ENCODE measurements around the gene PUM1.

PUM1 gene

GRCh38 chr1:30904191-30904961 lies 161.1 kb downstream of the PUM1 start:
- DNase-seq (ENCODE audit: low read depth, low spot score), result no peak
- no peak overlapping the region for H3K4me3 ChIP-seq (ENCODE audit: low read length)

GRCh38 chr1:30903343-30904034 lies 162.0 kb downstream of the PUM1 start:
- no peak overlapping the region for H3K4me3 ChIP-seq (ENCODE audit: low read length)
- DNase-seq (ENCODE audit: low read depth, low spot score), result no peak

GRCh38 chr1:30902593-30903290 lies 162.8 kb downstream of the PUM1 start:
- no peak overlapping the region for H3K4me3 ChIP-seq (ENCODE audit: low read length)
- DNase-seq (ENCODE audit: low read depth, low spot score), result no peak

- no peak for DNase-seq (ENCODE audit: low read depth, low spot score)
- H3K4me3 ChIP-seq (ENCODE audit: low read length), result no peak overlapping the region
Measured at GRCh38 chr1:30901798-30902581, 163.5 kb downstream of the PUM1 start.

DNA sequence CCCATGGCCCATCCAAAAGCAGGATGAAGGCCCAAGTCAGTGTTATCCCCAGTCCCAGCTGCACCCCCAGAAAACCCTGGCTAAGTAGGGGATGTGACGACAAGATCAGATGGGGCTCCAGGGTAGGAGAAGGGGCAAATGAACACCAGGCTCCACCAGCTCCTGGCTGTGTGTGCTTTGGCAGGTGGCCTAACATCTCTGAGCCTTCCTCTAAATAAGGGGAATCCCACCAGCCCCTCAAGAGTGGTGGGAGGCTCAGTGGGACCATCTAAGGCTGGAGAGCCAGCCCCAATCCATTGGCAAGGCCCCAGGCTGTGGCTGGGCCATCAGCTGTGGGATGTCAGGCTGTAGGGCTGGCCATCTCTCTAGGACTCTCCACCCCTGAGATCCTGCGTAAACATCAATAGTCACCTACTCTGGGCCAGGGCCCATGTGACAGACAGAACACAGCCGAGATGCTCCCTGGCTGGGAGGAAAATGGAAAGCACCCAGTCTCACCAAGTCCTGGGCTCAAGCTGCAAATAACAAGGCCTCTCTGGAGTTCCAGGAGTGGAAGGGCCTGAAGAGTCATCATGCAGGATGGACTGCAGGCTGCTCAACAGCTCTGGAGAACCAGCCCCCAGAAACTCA lies 164.5 kb downstream of the PUM1 start:
- DNase-seq (ENCODE audit: low read depth, low spot score), result no peak
- no peak overlapping the region for H3K4me3 ChIP-seq (ENCODE audit: low read length)

DNA sequence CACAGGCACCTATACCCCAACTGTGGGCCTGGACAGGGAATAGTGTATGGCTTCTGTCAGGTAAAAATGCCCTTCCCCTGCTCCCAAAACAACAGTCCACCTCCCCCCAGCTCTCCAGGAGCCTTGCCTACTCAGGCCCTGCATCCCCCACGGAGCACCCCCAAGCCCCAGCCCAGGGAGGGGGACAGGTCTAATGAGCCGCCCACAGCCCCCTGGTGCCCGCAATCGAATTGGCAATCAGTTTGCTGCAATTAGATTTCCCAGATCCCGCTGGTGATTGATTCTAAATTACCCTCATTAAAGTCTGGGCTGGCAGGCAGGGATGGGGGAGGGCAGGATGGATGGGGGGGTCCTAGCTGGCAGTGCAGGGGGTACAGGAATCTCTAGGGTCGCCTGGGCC lies 165.0 kb downstream of the PUM1 start:
- H3K4me3 ChIP-seq (ENCODE audit: low read length), result no peak overlapping the region
- DNase-seq (ENCODE audit: low read depth, low spot score), result no peak

DNA sequence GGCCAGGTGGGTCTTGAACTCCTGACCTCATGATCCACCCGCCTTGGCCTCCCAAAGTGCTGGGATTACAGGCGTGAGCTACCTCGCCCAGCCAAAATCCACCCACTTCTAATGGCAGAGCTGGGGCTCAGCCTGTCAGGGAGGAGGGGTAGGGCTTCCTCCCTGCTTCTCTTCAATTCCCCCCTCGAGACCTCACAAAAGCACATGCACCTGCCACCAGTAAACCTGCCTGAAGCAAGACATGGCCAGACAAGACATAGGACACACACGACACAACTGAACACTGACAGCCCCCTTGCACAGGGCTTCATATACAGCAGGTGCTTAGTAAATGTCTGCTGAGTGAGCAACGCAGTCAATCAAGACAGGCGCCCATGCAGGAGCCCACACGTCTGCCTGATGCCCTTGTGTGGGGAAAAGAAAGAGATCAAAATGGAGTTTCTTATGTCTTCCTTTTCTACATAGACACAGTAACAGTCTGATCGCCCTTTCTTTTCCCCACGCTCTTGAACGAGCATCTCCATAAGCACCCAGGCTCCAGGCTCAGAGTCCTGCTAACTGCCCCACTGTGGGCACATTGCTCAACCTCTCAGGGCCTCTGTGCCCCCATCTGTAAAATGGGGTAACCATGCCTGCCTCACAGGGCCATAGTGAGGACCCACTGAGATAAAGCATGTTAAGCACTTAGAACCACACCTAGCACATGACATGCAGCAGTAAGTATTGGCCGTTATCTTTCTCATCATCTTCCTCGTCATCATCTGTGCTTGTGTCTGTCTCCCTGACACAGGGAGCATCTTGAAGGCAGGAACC lies 165.7 kb downstream of the PUM1 start:
- DNase-seq (ENCODE audit: low read depth, low spot score), result no peak
- H3K4me3 ChIP-seq (ENCODE audit: low read length), result no peak overlapping the region

- no peak for DNase-seq (ENCODE audit: low read depth, low spot score)
- H3K4me3 ChIP-seq (ENCODE audit: low read length), result no peak overlapping the region
Measured at GRCh38 chr1:30898031-30898815, 167.3 kb downstream of the PUM1 start.

DNA sequence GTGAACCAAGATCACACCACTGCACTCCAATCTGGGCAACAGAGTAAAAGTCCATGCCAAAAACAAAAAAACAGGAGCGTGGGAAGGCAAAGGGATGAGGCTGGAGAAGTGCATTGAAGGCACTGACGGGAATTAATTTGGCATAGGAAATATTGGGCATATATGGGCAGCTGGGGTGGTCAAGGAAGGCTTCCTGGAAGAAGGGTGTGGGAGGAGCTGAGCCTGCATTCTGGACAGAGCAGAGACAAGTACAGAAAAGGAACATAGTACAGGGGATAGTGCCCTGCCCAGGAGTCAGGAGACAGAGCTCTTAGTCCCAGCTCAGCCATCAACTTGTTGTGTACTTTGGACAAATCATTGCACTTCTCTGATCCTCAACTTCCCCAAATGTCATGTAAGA lies 168.6 kb downstream of the PUM1 start:
- no peak for DNase-seq (ENCODE audit: low read depth, low spot score)
- no peak overlapping the region for H3K4me3 ChIP-seq (ENCODE audit: low read length)

GRCh38 chr1:30895944-30896660 lies 169.4 kb downstream of the PUM1 start:
- no peak overlapping the region for H3K4me3 ChIP-seq (ENCODE audit: low read length)
- DNase-seq (ENCODE audit: low read depth, low spot score), result no peak

DNA sequence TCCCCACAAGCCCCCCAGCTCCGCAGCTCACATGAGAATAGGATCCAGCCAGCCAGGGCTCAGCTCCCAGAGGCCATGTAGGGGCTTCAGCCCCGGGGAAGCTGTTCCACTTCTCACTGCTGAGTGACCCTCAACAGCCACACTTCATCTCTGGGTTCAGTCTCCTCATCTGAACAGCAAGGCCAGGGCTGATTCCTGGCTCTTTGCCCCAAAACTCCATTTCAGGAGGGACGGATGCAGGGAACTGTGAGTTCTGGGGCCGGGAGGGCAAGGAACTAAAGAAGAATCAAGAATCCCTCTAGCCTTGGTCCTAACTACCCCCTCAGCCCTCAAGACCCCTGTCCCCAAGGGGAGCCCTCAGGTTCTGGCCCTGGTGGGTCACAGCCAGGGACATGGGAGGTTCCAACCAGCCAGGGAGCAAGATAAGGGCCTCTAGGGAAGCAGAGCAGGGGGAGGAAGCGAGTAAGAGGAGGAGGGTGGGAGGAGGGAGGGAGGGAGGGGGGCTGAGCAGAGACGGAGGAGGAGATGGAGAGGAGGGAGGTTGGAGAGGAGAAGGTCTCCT lies 170.1 kb downstream of the PUM1 start:
- no peak for DNase-seq (ENCODE audit: low read depth, low spot score)

GRCh38 chr1:30894508-30894973 lies 171.0 kb downstream of the PUM1 start:
- no peak overlapping the region for H3K4me3 ChIP-seq (ENCODE audit: low read length)
- DNase-seq (ENCODE audit: low read depth, low spot score), result no peak

More for the DNA sequence above, 170.1 kb downstream of the PUM1 start:
- no peak overlapping the region for H3K4me3 ChIP-seq (ENCODE audit: low read length)

DNA sequence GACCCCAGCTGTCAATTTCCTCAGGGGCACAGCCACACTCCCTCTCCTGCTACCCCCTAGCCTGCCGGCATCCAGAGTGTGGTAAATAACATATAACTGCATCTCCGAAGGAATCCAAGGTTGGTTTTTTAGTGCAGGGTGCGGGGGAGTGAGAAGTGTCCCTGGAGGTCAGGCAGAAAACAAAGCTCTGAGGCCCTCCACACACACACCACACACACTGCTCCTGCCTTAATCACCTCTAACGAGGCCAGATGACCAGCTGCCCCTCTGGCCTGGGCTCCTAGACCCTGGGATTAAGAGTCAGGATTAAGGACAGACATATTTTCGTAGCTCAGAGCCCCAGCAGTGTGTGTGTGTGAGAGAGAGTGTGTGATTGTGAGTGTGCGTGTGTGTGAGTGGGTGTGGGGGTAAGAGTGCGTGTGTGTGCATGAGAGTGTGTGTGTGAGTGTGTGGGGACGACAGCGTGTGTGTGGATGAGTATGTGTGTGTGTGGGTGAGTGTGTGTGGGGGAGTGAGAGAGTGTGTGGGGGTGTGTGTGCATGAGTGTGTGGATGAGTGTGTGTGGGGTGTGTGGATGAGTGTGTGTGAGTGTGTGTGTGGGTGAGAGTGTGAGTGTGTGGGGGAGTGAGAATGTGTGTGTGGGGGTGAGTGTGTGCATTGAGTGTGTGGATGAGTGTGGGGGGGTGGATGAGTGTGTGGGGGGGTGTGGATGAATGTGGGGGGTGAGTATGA lies 171.6 kb downstream of the PUM1 start:
- DNase-seq (ENCODE audit: low read depth, low spot score), result no peak
- H3K4me3 ChIP-seq (ENCODE audit: low read length), result no peak overlapping the region

DNA sequence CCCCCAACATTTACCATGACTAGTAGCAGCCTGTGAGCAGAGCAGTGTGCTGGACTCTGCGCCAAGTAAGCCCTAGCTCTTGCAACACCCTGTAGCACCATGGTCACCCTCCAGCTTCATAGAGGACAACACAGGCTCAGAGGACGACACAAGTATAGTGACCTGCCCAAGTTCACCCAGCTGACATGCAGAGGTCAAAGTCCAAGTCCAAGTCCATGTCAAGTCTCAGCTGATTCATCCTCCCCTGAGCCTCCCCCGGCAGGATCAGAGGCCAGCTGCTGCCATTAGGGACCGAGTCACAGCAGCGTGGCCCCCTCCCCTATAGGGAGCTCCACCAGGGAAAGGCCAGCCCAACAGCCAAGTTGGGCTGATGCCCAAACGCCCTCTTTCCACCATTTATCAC lies 172.8 kb downstream of the PUM1 start:
- H3K4me3 ChIP-seq (ENCODE audit: low read length), result no peak overlapping the region

GRCh38 chr1:30891227-30891552 lies 174.3 kb downstream of the PUM1 start:
- DNase-seq (ENCODE audit: low read depth, low spot score), result no peak
- no peak overlapping the region for H3K4me3 ChIP-seq (ENCODE audit: low read length)

More for the DNA sequence above, 172.8 kb downstream of the PUM1 start:
- DNase-seq (ENCODE audit: low read depth, low spot score), result no peak
